ENCODE data around the gene SLC6A18. TPM values are rescaled to one million over a fixed set of nuclear protein-coding genes. Genes with fewer than 3 reads are reported as not detected.

SLC6A18 gene
- total RNA-seq, 1 donor from 2014 or later = not detected

GRCh38 chr5:1268056-1268455, 42.9 kb downstream of the SLC6A18 start:
- Histone ChIP-seq H3K4me3 (ENCODE audit: insufficient read depth, low read depth, low read length) (no peak overlapping the region), H3K27me3 (ENCODE audit: insufficient read depth, low read length) (no peaks in the 10 kb centered on the region), H3K4me2 (ENCODE audit: low read length) (no peak overlapping the region), H3K4me1 (ENCODE audit: insufficient read depth, low read length) (no peaks in the 10 kb centered on the region), H2AFZ (ENCODE audit: low read depth, low read length) (no peak overlapping the region), H3K9me3 (ENCODE audit: insufficient read depth, low read depth, low read length) (peaks cover 9% of the 10 kb centered on the region), H3K9ac (ENCODE audit: low read length) (no peak overlapping the region), H3K27ac (ENCODE audit: low read depth, low read length) (no peak overlapping the region), H3K79me2 (ENCODE audit: insufficient read depth, low read length) (no peaks in the 10 kb centered on the region), H3K36me3 (ENCODE audit: insufficient read depth, low read length) (no peaks in the 10 kb centered on the region), H4K20me1 (ENCODE audit: insufficient read depth, low read length) (no peaks in the 10 kb centered on the region)
- no peaks in the 10 kb centered on the region for H3K4me1 Mint-ChIP-seq (ENCODE audit: low read depth, unreplicated experiment)
- H3K4me3 Mint-ChIP-seq (ENCODE audit: unreplicated experiment) = no peak overlapping the region
- peaks cover 14% of the 10 kb centered on the region for H3K27me3 Mint-ChIP-seq (ENCODE audit: low read depth, unreplicated experiment)
- FAIRE-seq (no peak), DNase-seq (ENCODE audit: low read depth) (no peak)
- TF ChIP-seq EZH2 (IDR thresholded peaks at IDR 0.05; ENCODE audit: insufficient read depth, low read length) (no peak), CTCF (IDR thresholded peaks at IDR 0.05; ENCODE audit: insufficient read depth, low read depth, low read length) (no peak)
- no peaks in the 10 kb centered on the region for H3K9me3 Mint-ChIP-seq (ENCODE audit: unreplicated experiment)
- no peak overlapping the region for H3K27ac Mint-ChIP-seq (ENCODE audit: unreplicated experiment)
- no peaks in the 10 kb centered on the region for H3K36me3 Mint-ChIP-seq (ENCODE audit: low read depth, unreplicated experiment)

GRCh38 chr5:1268666-1269065, 43.5 kb downstream of the SLC6A18 start:
- peaks cover 11% of the 10 kb centered on the region for H3K27me3 Mint-ChIP-seq (ENCODE audit: low read depth, unreplicated experiment)
- H2AFZ ChIP-seq (ENCODE audit: low read depth, low read length) = no peak overlapping the region
- H3K36me3 ChIP-seq (ENCODE audit: insufficient read depth, low read length) = no peaks in the 10 kb centered on the region
- no peak overlapping the region for H3K4me2 ChIP-seq (ENCODE audit: low read length)
- no peak overlapping the region for H3K4me3 Mint-ChIP-seq (ENCODE audit: unreplicated experiment)
- H3K4me1 Mint-ChIP-seq (ENCODE audit: low read depth, unreplicated experiment) = no peaks in the 10 kb centered on the region
- H3K4me1 ChIP-seq (ENCODE audit: insufficient read depth, low read length) = no peaks in the 10 kb centered on the region
- TF ChIP-seq EZH2 (IDR thresholded peaks at IDR 0.05; ENCODE audit: insufficient read depth, low read length) (no peak), CTCF (IDR thresholded peaks at IDR 0.05; ENCODE audit: insufficient read depth, low read depth, low read length) (no peak)
- H3K36me3 Mint-ChIP-seq (ENCODE audit: low read depth, unreplicated experiment) = no peaks in the 10 kb centered on the region
- DNase-seq (ENCODE audit: low read depth) (no peak), FAIRE-seq (no peak)
- H3K27ac ChIP-seq (ENCODE audit: low read depth, low read length) = no peak overlapping the region
- no peaks in the 10 kb centered on the region for H4K20me1 ChIP-seq (ENCODE audit: insufficient read depth, low read length)
- no peak overlapping the region for H3K27ac Mint-ChIP-seq (ENCODE audit: unreplicated experiment)
- H3K9me3 ChIP-seq (ENCODE audit: insufficient read depth, low read depth, low read length) = peaks cover 9% of the 10 kb centered on the region
- H3K9ac ChIP-seq (ENCODE audit: low read length) = no peak overlapping the region
- H3K27me3 ChIP-seq (ENCODE audit: insufficient read depth, low read length) = no peaks in the 10 kb centered on the region
- no peaks in the 10 kb centered on the region for H3K9me3 Mint-ChIP-seq (ENCODE audit: unreplicated experiment)
- no peak overlapping the region for H3K4me3 ChIP-seq (ENCODE audit: insufficient read depth, low read depth, low read length)
- H3K79me2 ChIP-seq (ENCODE audit: insufficient read depth, low read length) = no peaks in the 10 kb centered on the region

GRCh38 chr5:1270426-1270825, 45.2 kb downstream of the SLC6A18 start:
- H3K4me2 ChIP-seq (ENCODE audit: low read length) = no peak overlapping the region
- Mint-ChIP-seq H3K27me3 (ENCODE audit: low read depth, unreplicated experiment) (peaks cover 4% of the 10 kb centered on the region), H3K4me3 (ENCODE audit: unreplicated experiment) (no peak overlapping the region), H3K4me1 (ENCODE audit: low read depth, unreplicated experiment) (no peaks in the 10 kb centered on the region), H3K9me3 (ENCODE audit: unreplicated experiment) (no peaks in the 10 kb centered on the region), H3K36me3 (ENCODE audit: low read depth, unreplicated experiment) (no peaks in the 10 kb centered on the region), H3K27ac (ENCODE audit: unreplicated experiment) (no peak overlapping the region)
- H3K4me3 ChIP-seq (ENCODE audit: insufficient read depth, low read depth, low read length) = no peak overlapping the region
- DNase-seq (ENCODE audit: low read depth) (no peak), FAIRE-seq (no peak)
- H3K27ac ChIP-seq (ENCODE audit: low read depth, low read length) = no peak overlapping the region
- peaks cover 10% of the 10 kb centered on the region for H3K9me3 ChIP-seq (ENCODE audit: insufficient read depth, low read depth, low read length)
- no peaks in the 10 kb centered on the region for H3K4me1 ChIP-seq (ENCODE audit: insufficient read depth, low read length)
- H3K27me3 ChIP-seq (ENCODE audit: insufficient read depth, low read length) = no peaks in the 10 kb centered on the region
- H3K36me3 ChIP-seq (ENCODE audit: insufficient read depth, low read length) = no peaks in the 10 kb centered on the region
- H2AFZ ChIP-seq (ENCODE audit: low read depth, low read length) = no peak overlapping the region
- TF ChIP-seq EZH2 (IDR thresholded peaks at IDR 0.05; ENCODE audit: insufficient read depth, low read length) = no peak
- no peak for TF ChIP-seq CTCF (IDR thresholded peaks at IDR 0.05; ENCODE audit: insufficient read depth, low read depth, low read length)
- no peaks in the 10 kb centered on the region for H4K20me1 ChIP-seq (ENCODE audit: insufficient read depth, low read length)
- no peak overlapping the region for H3K9ac ChIP-seq (ENCODE audit: low read length)
- no peaks in the 10 kb centered on the region for H3K79me2 ChIP-seq (ENCODE audit: insufficient read depth, low read length)
